Neural progenitor cell (in vitro differentiated cells): ENCODE data around the gene NCOA3. TPM values are rescaled to one million over a fixed set of nuclear protein-coding genes. Genes with fewer than 3 reads are reported as not detected.

ENCODE experiments used
- DNase-seq: peaks from one replicate; pipeline ENCODE4 v3.0.0-alpha.2; 2016; ENCODE audit warnings: low spot score
- H2AFZ ChIP-seq: fragments of 200-600 bp; sonication (generic); replicated peaks from 2 replicates; pipeline ENCODE4 v1.6.1; 2016; ENCODE audit warnings: antibody characterized with exemption
- H3F3A ChIP-seq: fragments of 200-600 bp; sonication (generic); 2 replicates; pipeline ENCODE4 v1.6.1; 2016; ENCODE audit warnings: antibody characterized with exemption, low read depth
- H3K27ac ChIP-seq: fragments of 200-600 bp; sonication (generic); 2 replicates; pipeline ENCODE4 v1.5.1; 2016; ENCODE audit warnings: mild to moderate bottlenecking
- H3K27me3 ChIP-seq: fragments of 200-600 bp; sonication (generic); 2 replicates; pipeline ENCODE4 v1.6.1; 2016; ENCODE audit warnings: mild to moderate bottlenecking, moderate library complexity
- H3K36me3 ChIP-seq: fragments of 200-600 bp; sonication (generic); 2 replicates; pipeline ENCODE4 v1.5.1; 2016
- H3K4me1 ChIP-seq: fragments of 200-600 bp; sonication (generic); 2 replicates; pipeline ENCODE4 v1.6.1; 2016; ENCODE audit warnings: mixed run types
- H3K4me2 ChIP-seq: fragments of 200-600 bp; sonication (generic); 2 replicates; pipeline ENCODE4 v1.6.1; 2016
- H3K4me3 ChIP-seq: fragments of 200-600 bp; sonication (generic); 2 replicates; pipeline ENCODE4 v1.5.1; 2016
- H3K79me2 ChIP-seq: fragments of 200-600 bp; sonication (generic); 2 replicates; pipeline ENCODE4 v1.6.1; 2016; ENCODE audit warnings: low read depth
- H3K9ac ChIP-seq: fragments of 200-600 bp; sonication (generic); 2 replicates; pipeline ENCODE4 v1.6.1; 2016
- H3K9me3 ChIP-seq: fragments of 200-600 bp; sonication (generic); 2 replicates; pipeline ENCODE4 v1.5.1; 2016; ENCODE audit warnings: low read depth
- H4K20me1 ChIP-seq: fragments of 200-600 bp; sonication (generic); 2 replicates; pipeline ENCODE4 v1.6.1; 2016; ENCODE audit warnings: low read depth
- H3K27ac Mint-ChIP-seq: 3 replicates; pipeline ENCODE4 v1.8.0; 2021; ENCODE audit warnings: mixed read lengths
- H3K27me3 Mint-ChIP-seq: 2 replicates; pipeline ENCODE4 v1.8.0; 2022; ENCODE audit warnings: low read depth, mild to moderate bottlenecking, inconsistent platforms, moderate library complexity, mixed read lengths; ENCODE audit not compliant: insufficient read depth
- H3K36me3 Mint-ChIP-seq: 3 replicates; pipeline ENCODE4 v1.8.0; 2021; ENCODE audit warnings: mixed read lengths
- H3K4me1 Mint-ChIP-seq: 3 replicates; pipeline ENCODE4 v1.8.0; 2021; ENCODE audit warnings: mixed read lengths
- H3K4me3 Mint-ChIP-seq: 3 replicates; pipeline ENCODE4 v1.8.0; 2021; ENCODE audit warnings: mild to moderate bottlenecking, moderate library complexity, mixed read lengths
- H3K9me3 Mint-ChIP-seq: 3 replicates; pipeline ENCODE4 v1.8.0; 2020; ENCODE audit warnings: mixed read lengths
- EZH2 ChIP-seq: fragments of 200-600 bp; sonication (generic); IDR thresholded peaks from 2 replicates; pipeline ENCODE4 v1.6.1; 2017; ENCODE audit warnings: antibody characterized with exemption, mild to moderate bottlenecking, moderate library complexity
- EZH2phosphoT487 ChIP-seq: fragments of 200-600 bp; sonication (generic); IDR thresholded peaks from 2 replicates; pipeline ENCODE4 v1.6.1; 2017; ENCODE audit warnings: antibody characterized with exemption
- total RNA-seq: library from RNA; depleted of rRNA; stranded (reverse); fragments of >200 nt; gene quantifications from 2 replicates; pipeline ENCODE4 v1.2.3, GENCODE V29; 2015; ENCODE audit warnings: low replicate concordance
- TF ChIP-seq, protein P1 (sequence below): fragments of 200-600 bp; sonication (generic); IDR thresholded peaks from 2 replicates; pipeline ENCODE4 v1.5.1; 2017; ENCODE audit warnings: antibody characterized with exemption, mild to moderate bottlenecking

The NCOA3 gene
- total RNA-seq, 1 donor from 2014 or later: 64.5 TPM

DNA sequence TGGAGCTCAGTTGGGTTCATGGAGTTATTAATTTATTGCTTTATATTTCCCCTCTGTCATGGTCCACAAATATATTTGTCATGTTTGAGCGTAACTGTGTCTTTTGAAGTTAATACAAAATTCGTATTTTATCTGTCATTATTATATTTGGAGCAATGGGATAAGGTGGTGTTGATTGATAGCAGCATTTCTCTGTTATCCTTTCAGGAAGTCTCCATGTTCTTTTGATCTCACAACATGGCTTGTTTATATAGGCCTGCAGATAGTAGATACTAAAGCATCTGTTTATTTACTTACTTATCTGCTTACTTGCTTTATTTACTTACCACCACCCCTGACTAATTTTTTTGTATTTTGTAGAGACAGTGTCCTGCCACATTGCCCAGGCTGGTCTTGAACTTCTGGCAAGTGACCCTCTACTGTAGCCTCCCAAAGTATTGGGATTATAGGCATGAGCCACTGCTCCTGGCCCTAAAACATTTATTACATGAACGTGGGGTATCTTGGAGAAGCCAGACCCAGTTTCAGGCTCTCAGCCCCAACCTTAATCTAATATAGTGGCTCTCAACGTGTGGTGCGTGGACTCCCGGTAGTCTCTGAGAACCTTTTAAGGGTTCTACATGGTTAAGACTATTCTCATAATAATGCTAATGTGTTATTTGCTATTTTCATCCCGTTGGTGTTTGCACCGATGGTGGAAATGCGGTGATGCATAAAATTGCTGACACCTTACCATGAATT is 104.2 kb downstream of the NCOA3 start:
- Histone ChIP-seq H3K9me3 (no peaks in the 10 kb centered on the region), H3K36me3 (no peaks in the 10 kb centered on the region), H3K4me2 (no peak overlapping the region), H3K79me2 (peaks cover 93% of the 10 kb centered on the region), H3F3A (no peaks in the 10 kb centered on the region), H4K20me1 (peaks cover 11% of the 10 kb centered on the region), H3K27ac (no peak overlapping the region), H3K27me3 (no peaks in the 10 kb centered on the region), H2AFZ (no peak overlapping the region), H3K9ac (no peak overlapping the region), H3K4me3 (no peak overlapping the region), H3K4me1 (no peaks in the 10 kb centered on the region)
- Mint-ChIP-seq H3K4me1 (peaks cover 6% of the 10 kb centered on the region), H3K9me3 (peaks cover 17% of the 10 kb centered on the region), H3K4me3 (no peak overlapping the region), H3K27me3 (no peaks in the 10 kb centered on the region), H3K27ac (no peak overlapping the region), H3K36me3 (peaks cover 19% of the 10 kb centered on the region)
- TF ChIP-seq EZH2phosphoT487 (no peak), EZH2 (no peak)
- TF ChIP-seq, protein P1, sequence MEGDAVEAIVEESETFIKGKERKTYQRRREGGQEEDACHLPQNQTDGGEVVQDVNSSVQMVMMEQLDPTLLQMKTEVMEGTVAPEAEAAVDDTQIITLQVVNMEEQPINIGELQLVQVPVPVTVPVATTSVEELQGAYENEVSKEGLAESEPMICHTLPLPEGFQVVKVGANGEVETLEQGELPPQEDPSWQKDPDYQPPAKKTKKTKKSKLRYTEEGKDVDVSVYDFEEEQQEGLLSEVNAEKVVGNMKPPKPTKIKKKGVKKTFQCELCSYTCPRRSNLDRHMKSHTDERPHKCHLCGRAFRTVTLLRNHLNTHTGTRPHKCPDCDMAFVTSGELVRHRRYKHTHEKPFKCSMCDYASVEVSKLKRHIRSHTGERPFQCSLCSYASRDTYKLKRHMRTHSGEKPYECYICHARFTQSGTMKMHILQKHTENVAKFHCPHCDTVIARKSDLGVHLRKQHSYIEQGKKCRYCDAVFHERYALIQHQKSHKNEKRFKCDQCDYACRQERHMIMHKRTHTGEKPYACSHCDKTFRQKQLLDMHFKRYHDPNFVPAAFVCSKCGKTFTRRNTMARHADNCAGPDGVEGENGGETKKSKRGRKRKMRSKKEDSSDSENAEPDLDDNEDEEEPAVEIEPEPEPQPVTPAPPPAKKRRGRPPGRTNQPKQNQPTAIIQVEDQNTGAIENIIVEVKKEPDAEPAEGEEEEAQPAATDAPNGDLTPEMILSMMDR: no peak
- no peak for DNase-seq

DNA sequence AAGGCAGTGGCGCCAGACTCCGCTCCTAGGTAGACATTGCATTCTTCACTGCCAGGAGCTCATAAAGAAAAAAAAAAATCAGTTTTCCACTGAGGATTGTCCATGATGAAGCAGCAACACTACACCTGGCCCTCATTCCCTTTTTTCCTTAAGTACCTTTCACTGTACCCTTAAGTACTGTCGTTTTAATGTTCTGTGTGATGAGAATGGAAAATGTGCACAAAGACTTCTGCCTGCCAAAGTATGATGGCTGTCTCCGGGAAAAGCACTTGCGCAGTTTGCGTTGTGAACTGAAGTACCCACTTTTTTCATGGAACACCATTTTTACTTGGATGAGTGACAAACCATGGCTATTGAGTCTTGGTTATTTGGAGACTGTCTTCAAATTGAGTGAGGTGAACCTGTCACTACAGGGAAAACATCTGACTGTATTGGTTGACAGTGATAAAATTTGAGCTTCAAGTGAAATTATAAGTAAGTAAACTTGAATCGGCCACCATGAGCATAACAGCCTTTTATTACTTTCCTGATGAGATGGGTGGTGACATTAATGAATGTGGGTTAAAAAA is 104.8 kb downstream of the NCOA3 start:
- Histone ChIP-seq H3K36me3 (no peaks in the 10 kb centered on the region), H3K9ac (no peak overlapping the region), H3K27me3 (no peaks in the 10 kb centered on the region), H3K4me1 (no peaks in the 10 kb centered on the region), H4K20me1 (peaks cover 11% of the 10 kb centered on the region), H3K27ac (no peak overlapping the region), H3F3A (no peaks in the 10 kb centered on the region), H3K79me2 (peaks cover 94% of the 10 kb centered on the region), H2AFZ (no peak overlapping the region), H3K4me2 (no peak overlapping the region), H3K9me3 (no peaks in the 10 kb centered on the region), H3K4me3 (no peak overlapping the region)
- Mint-ChIP-seq H3K4me1 (peaks cover 6% of the 10 kb centered on the region), H3K27me3 (no peaks in the 10 kb centered on the region), H3K36me3 (peaks cover 19% of the 10 kb centered on the region), H3K9me3 (peaks cover 17% of the 10 kb centered on the region), H3K4me3 (no peak overlapping the region), H3K27ac (no peak overlapping the region)
- DNase-seq: no peak
- TF ChIP-seq, protein P1: no peak
- TF ChIP-seq EZH2 (no peak), EZH2phosphoT487 (no peak)

DNA sequence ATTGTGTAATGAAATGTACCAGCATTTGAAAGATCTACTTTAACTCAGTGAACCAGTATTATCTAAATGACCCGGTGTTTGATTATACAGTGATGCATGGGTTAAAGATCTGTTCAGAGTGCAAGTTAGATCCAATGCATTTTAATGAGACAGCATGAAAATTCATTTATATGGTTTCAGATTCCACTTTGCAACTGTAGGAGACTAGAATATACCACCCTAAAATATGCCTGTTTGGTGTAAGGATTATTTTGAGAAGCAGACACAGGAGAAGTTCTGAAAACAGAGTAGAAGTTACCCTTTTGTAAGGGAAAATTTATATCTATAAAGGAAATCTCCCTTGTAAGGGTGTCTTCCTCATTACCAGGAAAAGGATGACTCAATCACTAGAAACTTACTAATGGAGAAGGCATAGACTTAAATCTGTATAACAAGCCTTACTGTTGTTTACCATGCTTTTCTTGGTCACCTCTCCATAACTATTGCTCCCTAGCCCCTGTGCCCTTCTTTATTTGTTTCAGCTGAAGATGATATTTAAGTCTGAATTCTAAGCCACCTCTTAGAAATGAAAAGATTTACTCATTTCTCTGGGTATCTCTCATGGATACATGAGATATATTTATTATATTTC is 105.4 kb downstream of the NCOA3 start:
- Histone ChIP-seq H3K27me3 (no peaks in the 10 kb centered on the region), H3K36me3 (no peaks in the 10 kb centered on the region), H3K4me1 (no peaks in the 10 kb centered on the region), H3K9me3 (no peaks in the 10 kb centered on the region), H2AFZ (no peak overlapping the region), H3K79me2 (peaks cover 94% of the 10 kb centered on the region), H3K4me2 (no peak overlapping the region), H4K20me1 (peaks cover 11% of the 10 kb centered on the region), H3K9ac (no peak overlapping the region), H3F3A (no peaks in the 10 kb centered on the region), H3K4me3 (no peak overlapping the region), H3K27ac (no peak overlapping the region)
- TF ChIP-seq EZH2phosphoT487 (no peak), EZH2 (no peak)
- TF ChIP-seq, protein P1: no peak
- Mint-ChIP-seq H3K27me3 (no peaks in the 10 kb centered on the region), H3K36me3 (peaks cover 19% of the 10 kb centered on the region), H3K9me3 (peaks cover 17% of the 10 kb centered on the region), H3K4me3 (no peak overlapping the region), H3K4me1 (peaks cover 6% of the 10 kb centered on the region), H3K27ac (no peak overlapping the region)
- DNase-seq: no peak
